Esophagus muscularis mucosa (tissue), 4 donors: ENCODE results near the gene LTA. TPM values are rescaled to one million over a fixed set of nuclear protein-coding genes. Genes with fewer than 3 reads are reported as not detected.

Experiments
- DNase-seq: peaks from one replicate; pipeline ENCODE4 v3.0.0-alpha.2; 2017; ENCODE audit errors: extremely low spot score
- H3K27ac ChIP-seq, 4 donors: fragments of 200-600 bp; sonication (generic); replicated peaks in 1 of 4; 1 replicate in 3 of 4; 2 replicates in 1 of 4; pipeline ENCODE4 v1.5.1; 2016 to 2019; ENCODE audit warnings: mild to moderate bottlenecking in 1 of 4
- H3K27me3 ChIP-seq, 4 donors: fragments of 200-600 bp; sonication (generic); one replicate each; pipeline versions ENCODE4 v1.5.1 to v1.6.0; 2016 to 2019
- H3K36me3 ChIP-seq, 4 donors: fragments of 200-600 bp; sonication (generic); one replicate each; pipeline ENCODE4 v1.5.1; 2016 to 2019
- H3K4me1 ChIP-seq, 4 donors: fragments of 200-600 bp; sonication (generic); one replicate each; pipeline ENCODE4 v1.5.1; 2016 to 2019
- H3K4me3 ChIP-seq, 4 donors: fragments of 200-600 bp; sonication (generic); 1 replicate in 2 of 4; 2 replicates in 2 of 4; pipeline ENCODE4 v1.5.1; 2016 to 2019; ENCODE audit warnings: mild to moderate bottlenecking in 4 of 4, moderate library complexity in 1 of 4
- H3K9me3 ChIP-seq, 4 donors: fragments of 200-600 bp; sonication (generic); 1 replicate in 3 of 4; 2 replicates in 1 of 4; pipeline ENCODE4 v1.5.1; 2016 to 2019
- EP300 ChIP-seq: sonication (generic); formaldehyde crosslinking; IDR thresholded peaks from one replicate; pipeline ENCODE4 v1.6.1; 2017; ENCODE audit warnings: antibody characterized with exemption
- POLR2A ChIP-seq: fragments of 450-650 bp; IDR thresholded peaks from one replicate; pipeline ENCODE4 v1.6.1; 2017; ENCODE audit warnings: antibody characterized with exemption, moderate library complexity, mild to moderate bottlenecking, low read depth
- POLR2AphosphoS5 ChIP-seq, 2 donors: sonication (generic); formaldehyde crosslinking; IDR thresholded peaks; one replicate each; pipeline ENCODE4 v1.6.1; 2017; ENCODE audit warnings: antibody characterized with exemption in 2 of 2
- WGBS: methylation state at CpG from one replicate; pipeline ENCODE4 v1.1.5; 2018; 5-methylcytosine and 5-hydroxymethylcytosine counted together
- intact Hi-C: fragments of 100-400 bp; cut with DNase I; formaldehyde crosslinking; loops from one replicate; pipeline ENCODE4 v1.15.1; 2023
- total RNA-seq, 4 donors: library from RNA; depleted of rRNA; stranded (reverse); fragments of >200 nt; gene quantifications; one replicate each; pipeline versions ENCODE4 v1.1.0 to v1.2.1, GENCODE V29; 2016
- TF ChIP-seq, protein P1 (sequence below), 3 experiments: fragments of 200-600 bp in 2 of 3; fragments of 450-650 bp in 1 of 3; sonication (generic) in 2 of 3; IDR thresholded peaks; one replicate each; pipeline ENCODE4 v1.5.1; 2017 to 2019; ENCODE audit warnings: antibody characterized with exemption in 3 of 3, mild to moderate bottlenecking in 2 of 3, moderate library complexity in 1 of 3

LTA gene
- total RNA-seq, 4 donors from 2014 or later = not detected

GRCh38 chr6:31585491-31585890, 13.4 kb downstream of the LTA start:
- WGBS = 47% methylated on average over 2 of the region's 2 CpGs
- Histone ChIP-seq H3K36me3 (no peaks in the 10 kb centered on the region), H3K4me1 (peaks cover 16 to 20% (median 17%) of the 10 kb centered on the region in 4 donors), H3K9me3 (no peaks in the 10 kb centered on the region), H3K4me3 (no peak overlapping the region), H3K27me3 (peaks cover 0 to 30% (median 3%) of the 10 kb centered on the region in 4 donors), H3K27ac (no peak overlapping the region)
- DNase-seq = no peak
- intact Hi-C loops = no loop called here
- TF ChIP-seq POLR2AphosphoS5 (IDR thresholded peaks at IDR 0.05) = no peak
- no peak for TF ChIP-seq EP300
- TF ChIP-seq POLR2A = no peak
- TF ChIP-seq, protein P1, sequence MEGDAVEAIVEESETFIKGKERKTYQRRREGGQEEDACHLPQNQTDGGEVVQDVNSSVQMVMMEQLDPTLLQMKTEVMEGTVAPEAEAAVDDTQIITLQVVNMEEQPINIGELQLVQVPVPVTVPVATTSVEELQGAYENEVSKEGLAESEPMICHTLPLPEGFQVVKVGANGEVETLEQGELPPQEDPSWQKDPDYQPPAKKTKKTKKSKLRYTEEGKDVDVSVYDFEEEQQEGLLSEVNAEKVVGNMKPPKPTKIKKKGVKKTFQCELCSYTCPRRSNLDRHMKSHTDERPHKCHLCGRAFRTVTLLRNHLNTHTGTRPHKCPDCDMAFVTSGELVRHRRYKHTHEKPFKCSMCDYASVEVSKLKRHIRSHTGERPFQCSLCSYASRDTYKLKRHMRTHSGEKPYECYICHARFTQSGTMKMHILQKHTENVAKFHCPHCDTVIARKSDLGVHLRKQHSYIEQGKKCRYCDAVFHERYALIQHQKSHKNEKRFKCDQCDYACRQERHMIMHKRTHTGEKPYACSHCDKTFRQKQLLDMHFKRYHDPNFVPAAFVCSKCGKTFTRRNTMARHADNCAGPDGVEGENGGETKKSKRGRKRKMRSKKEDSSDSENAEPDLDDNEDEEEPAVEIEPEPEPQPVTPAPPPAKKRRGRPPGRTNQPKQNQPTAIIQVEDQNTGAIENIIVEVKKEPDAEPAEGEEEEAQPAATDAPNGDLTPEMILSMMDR (IDR thresholded peaks at IDR 0.05) = no peak

GRCh38 chr6:31586008-31586407, 13.9 kb downstream of the LTA start, which contains the start of gene LST1:
TSS of gene LST1 (plus strand) at chr6:31586277. CDS start at chr6:31587300, 1,023 bp downstream.
- WGBS = 43% methylated on average over 1 of the region's 1 CpG
- TF ChIP-seq POLR2AphosphoS5 (IDR thresholded peaks at IDR 0.05) (no peak), EP300 (no peak), POLR2A (no peak)
- TF ChIP-seq, protein P1 (IDR thresholded peaks at IDR 0.05) = no peak
- no peaks in the 10 kb centered on the region for H3K9me3 ChIP-seq
- no peaks in the 10 kb centered on the region for H3K36me3 ChIP-seq
- intact Hi-C loops = no loop called here
- no peak for DNase-seq
- peaks cover 0 to 30% (median 3%) of the 10 kb centered on the region in 4 donors for H3K27me3 ChIP-seq
- H3K4me3 ChIP-seq = no peak within 1 kb of the TSS
- peak within 1 kb of the TSS in 2 of 4 donors; percentile 13 to 27 for H3K27ac ChIP-seq
- H3K4me1 ChIP-seq = peaks cover 13 to 16% (median 14%) of the 10 kb centered on the region in 4 donors

GRCh38 chr6:31586599-31587281, 14.7 kb downstream of the LTA start:
- H3K4me3 ChIP-seq = no peak overlapping the region
- TF ChIP-seq, protein P1 (IDR thresholded peaks at IDR 0.05) = no peak
- TF ChIP-seq POLR2AphosphoS5 (IDR thresholded peaks at IDR 0.05) (no peak), POLR2A (no peak), EP300 (no peak)
- peak overlapping the region in 2 of 4 donors; percentile 13 to 27 for H3K27ac ChIP-seq
- H3K4me1 ChIP-seq = peaks cover 8 to 11% (median 10%) of the 10 kb centered on the region in 4 donors
- H3K27me3 ChIP-seq = peaks cover 0 to 30% (median 3%) of the 10 kb centered on the region in 4 donors
- 46% methylated on average over 7 of the region's 9 CpGs for WGBS
- H3K9me3 ChIP-seq = no peaks in the 10 kb centered on the region
- no peaks in the 10 kb centered on the region for H3K36me3 ChIP-seq
- intact Hi-C loops = no loop called here
- DNase-seq = no peak

GRCh38 chr6:31587791-31588777, 16.0 kb downstream of the LTA start:
- no peak for DNase-seq
- H3K4me1 ChIP-seq = no peaks in the 10 kb centered on the region
- H3K27ac ChIP-seq = no peak overlapping the region
- intact Hi-C loops = no loop called here
- 50% methylated on average over 12 of the region's 12 CpGs for WGBS
- H3K9me3 ChIP-seq = no peaks in the 10 kb centered on the region
- no peaks in the 10 kb centered on the region for H3K36me3 ChIP-seq
- no peak for TF ChIP-seq EP300
- no peak for TF ChIP-seq POLR2AphosphoS5 (IDR thresholded peaks at IDR 0.05)
- no peak for TF ChIP-seq POLR2A
- TF ChIP-seq, protein P1 (IDR thresholded peaks at IDR 0.05) = no peak
- no peak overlapping the region for H3K4me3 ChIP-seq
- peaks cover 0 to 30% (median 3%) of the 10 kb centered on the region in 4 donors for H3K27me3 ChIP-seq
